ENCODE results near the gene SELL. TPM values are rescaled to one million over a fixed set of nuclear protein-coding genes. Genes with fewer than 3 reads are reported as not detected.

Gene SELL
- polyA plus RNA-seq, 2 donors = 0.19 to 0.22 TPM

- H3K4me1 ChIP-seq (ENCODE audit: control insufficient read depth in 2 of 2, insufficient read depth in 2 of 2, low read length in 1 of 2) = no peaks in the 10 kb centered on the region
- H3K4me3 ChIP-seq (ENCODE audit: low read depth in 1 of 2, low read length in 2 of 2) = no peak overlapping the region
- no peaks in the 10 kb centered on the region for H3K27me3 ChIP-seq (ENCODE audit: control insufficient read depth in 1 of 2, insufficient read depth in 2 of 2, low read length in 2 of 2)
- 95 to 98% methylated on average over 2 of the region's 2 CpGs for WGBS, 2 donors
- H3K27ac ChIP-seq (ENCODE audit: low read depth in 2 of 2, low read length in 1 of 2) = no peak overlapping the region
- H3K36me3 ChIP-seq (ENCODE audit: control insufficient read depth in 2 of 2, insufficient read depth in 2 of 2, low read length in 1 of 2) = no peaks in the 10 kb centered on the region
- H3K9me3 ChIP-seq (ENCODE audit: control insufficient read depth in 2 of 2, insufficient read depth in 1 of 2, low read depth in 1 of 2, low read length in 1 of 2) = peaks cover 0 to 4% of the 10 kb centered on the region in 2 donors
Measured at GRCh38 chr1:169653873-169654272, 57.5 kb downstream of the SELL start.

GRCh38 chr1:169651035-169651434, 60.4 kb downstream of the SELL start:
- Histone ChIP-seq H3K4me3 (ENCODE audit: low read depth in 1 of 2, low read length in 2 of 2) (no peak overlapping the region), H3K36me3 (ENCODE audit: control insufficient read depth in 2 of 2, insufficient read depth in 2 of 2, low read length in 1 of 2) (no peaks in the 10 kb centered on the region), H3K9me3 (ENCODE audit: control insufficient read depth in 2 of 2, insufficient read depth in 1 of 2, low read depth in 1 of 2, low read length in 1 of 2) (no peaks in the 10 kb centered on the region), H3K4me1 (ENCODE audit: control insufficient read depth in 2 of 2, insufficient read depth in 2 of 2, low read length in 1 of 2) (no peaks in the 10 kb centered on the region), H3K27ac (ENCODE audit: low read depth in 2 of 2, low read length in 1 of 2) (no peak overlapping the region), H3K27me3 (ENCODE audit: control insufficient read depth in 1 of 2, insufficient read depth in 2 of 2, low read length in 2 of 2) (no peaks in the 10 kb centered on the region)
- WGBS, 2 donors = 70 to 73% methylated on average over 2 of the region's 2 CpGs

GRCh38 chr1:169650551-169650950, 60.9 kb downstream of the SELL start:
- no peak overlapping the region for H3K27ac ChIP-seq (ENCODE audit: low read depth in 2 of 2, low read length in 1 of 2)
- no peaks in the 10 kb centered on the region for H3K36me3 ChIP-seq (ENCODE audit: control insufficient read depth in 2 of 2, insufficient read depth in 2 of 2, low read length in 1 of 2)
- H3K27me3 ChIP-seq (ENCODE audit: control insufficient read depth in 1 of 2, insufficient read depth in 2 of 2, low read length in 2 of 2) = no peaks in the 10 kb centered on the region
- no peak overlapping the region for H3K4me3 ChIP-seq (ENCODE audit: low read depth in 1 of 2, low read length in 2 of 2)
- no peaks in the 10 kb centered on the region for H3K9me3 ChIP-seq (ENCODE audit: control insufficient read depth in 2 of 2, insufficient read depth in 1 of 2, low read depth in 1 of 2, low read length in 1 of 2)
- H3K4me1 ChIP-seq (ENCODE audit: control insufficient read depth in 2 of 2, insufficient read depth in 2 of 2, low read length in 1 of 2) = no peaks in the 10 kb centered on the region
- WGBS, 2 donors = 31 to 39% methylated on average over 4 of the region's 4 CpGs

- no peaks in the 10 kb centered on the region for H3K27me3 ChIP-seq (ENCODE audit: control insufficient read depth in 1 of 2, insufficient read depth in 2 of 2, low read length in 2 of 2)
- WGBS, 2 donors = 30 to 41% methylated on average over 1 of the region's 1 CpG
- no peak overlapping the region for H3K27ac ChIP-seq (ENCODE audit: low read depth in 2 of 2, low read length in 1 of 2)
- H3K4me3 ChIP-seq (ENCODE audit: low read depth in 1 of 2, low read length in 2 of 2) = no peak overlapping the region
- no peaks in the 10 kb centered on the region for H3K36me3 ChIP-seq (ENCODE audit: control insufficient read depth in 2 of 2, insufficient read depth in 2 of 2, low read length in 1 of 2)
- no peaks in the 10 kb centered on the region for H3K4me1 ChIP-seq (ENCODE audit: control insufficient read depth in 2 of 2, insufficient read depth in 2 of 2, low read length in 1 of 2)
- H3K9me3 ChIP-seq (ENCODE audit: control insufficient read depth in 2 of 2, insufficient read depth in 1 of 2, low read depth in 1 of 2, low read length in 1 of 2) = no peaks in the 10 kb centered on the region
Measured at GRCh38 chr1:169648709-169649108, 62.7 kb downstream of the SELL start.

GRCh38 chr1:169648187-169648586, 63.2 kb downstream of the SELL start:
- Histone ChIP-seq H3K4me1 (ENCODE audit: control insufficient read depth in 2 of 2, insufficient read depth in 2 of 2, low read length in 1 of 2) (no peaks in the 10 kb centered on the region), H3K27ac (ENCODE audit: low read depth in 2 of 2, low read length in 1 of 2) (no peak overlapping the region), H3K27me3 (ENCODE audit: control insufficient read depth in 1 of 2, insufficient read depth in 2 of 2, low read length in 2 of 2) (no peaks in the 10 kb centered on the region), H3K36me3 (ENCODE audit: control insufficient read depth in 2 of 2, insufficient read depth in 2 of 2, low read length in 1 of 2) (no peaks in the 10 kb centered on the region), H3K4me3 (ENCODE audit: low read depth in 1 of 2, low read length in 2 of 2) (no peak overlapping the region), H3K9me3 (ENCODE audit: control insufficient read depth in 2 of 2, insufficient read depth in 1 of 2, low read depth in 1 of 2, low read length in 1 of 2) (no peaks in the 10 kb centered on the region)
- 67% methylated on average over 2 of the region's 2 CpGs for WGBS, 2 donors

GRCh38 chr1:169647512-169647911, 63.9 kb downstream of the SELL start:
- H3K4me3 ChIP-seq (ENCODE audit: low read depth in 1 of 2, low read length in 2 of 2) = no peak overlapping the region
- H3K36me3 ChIP-seq (ENCODE audit: control insufficient read depth in 2 of 2, insufficient read depth in 2 of 2, low read length in 1 of 2) = no peaks in the 10 kb centered on the region
- H3K27ac ChIP-seq (ENCODE audit: low read depth in 2 of 2, low read length in 1 of 2) = no peak overlapping the region
- H3K9me3 ChIP-seq (ENCODE audit: control insufficient read depth in 2 of 2, insufficient read depth in 1 of 2, low read depth in 1 of 2, low read length in 1 of 2) = no peaks in the 10 kb centered on the region
- no peaks in the 10 kb centered on the region for H3K27me3 ChIP-seq (ENCODE audit: control insufficient read depth in 1 of 2, insufficient read depth in 2 of 2, low read length in 2 of 2)
- H3K4me1 ChIP-seq (ENCODE audit: control insufficient read depth in 2 of 2, insufficient read depth in 2 of 2, low read length in 1 of 2) = no peaks in the 10 kb centered on the region

- Histone ChIP-seq H3K27ac (ENCODE audit: low read depth in 2 of 2, low read length in 1 of 2) (no peak overlapping the region), H3K9me3 (ENCODE audit: control insufficient read depth in 2 of 2, insufficient read depth in 1 of 2, low read depth in 1 of 2, low read length in 1 of 2) (no peaks in the 10 kb centered on the region), H3K27me3 (ENCODE audit: control insufficient read depth in 1 of 2, insufficient read depth in 2 of 2, low read length in 2 of 2) (no peaks in the 10 kb centered on the region), H3K4me3 (ENCODE audit: low read depth in 1 of 2, low read length in 2 of 2) (no peak overlapping the region), H3K36me3 (ENCODE audit: control insufficient read depth in 2 of 2, insufficient read depth in 2 of 2, low read length in 1 of 2) (no peaks in the 10 kb centered on the region), H3K4me1 (ENCODE audit: control insufficient read depth in 2 of 2, insufficient read depth in 2 of 2, low read length in 1 of 2) (no peaks in the 10 kb centered on the region)
- WGBS, 2 donors = 43 to 56% methylated on average over 3 of the region's 3 CpGs
Measured at GRCh38 chr1:169644297-169644696, 67.1 kb downstream of the SELL start.

Other genes starting within 250 kb of the SELL start
- gene SLC19A2, start 225.7 kb downstream of the SELL start, polyA plus RNA-seq = 1 to 10 TPM; 5.7 to 8.8 TPM
- gene F5, start 125.1 kb downstream of the SELL start, polyA plus RNA-seq = under 1 TPM; 0.02 to 0.07 TPM
- gene SELP, start 81.5 kb downstream of the SELL start, polyA plus RNA-seq = 1 to 10 TPM; 1.5 to 2.1 TPM
- gene SELE, start 22.5 kb upstream of the SELL start, polyA plus RNA-seq = under 1 TPM; 0.25 to 0.57 TPM
- gene METTL18, start 83.3 kb upstream of the SELL start, polyA plus RNA-seq = 1 to 10 TPM; 5.7 to 5.8 TPM
- gene SCYL3, start 182.3 kb upstream of the SELL start, polyA plus RNA-seq = 1 to 10 TPM; 3.8 to 5.3 TPM